Measurements from ENCODE around the gene ASPDH. TPM values are rescaled to one million over a fixed set of nuclear protein-coding genes. Genes with fewer than 3 reads are reported as not detected.

Gene ASPDH
- total and polyA plus RNA-seq, 12 donors: not detected

GRCh38 chr19:50501186-50501567, 12.5 kb downstream of the ASPDH start:
- Histone ChIP-seq H3K4me1 (peaks cover 0 to 8% (median 0%) of the 10 kb centered on the region in 9 donors), H3K36me3 (peaks cover 0 to 10% (median 0%) of the 10 kb centered on the region in 9 donors), H3K4me3 (peak overlapping the region in 9 of 10 donors; percentile 31 to 60 (median 48)), H3K27ac (peak overlapping the region; percentile 85 to 99 (median 93)), H3K9me3 (no peaks in the 10 kb centered on the region), H3K27me3 (no peaks in the 10 kb centered on the region)
- no peak for DNase-seq
- 39 to 44% methylated on average over 12 of the region's 12 CpGs for WGBS, 2 donors
- intact Hi-C loops (cut with DNase I): no loop called here
- TF ChIP-seq CTCF (IDR thresholded peaks at IDR 0.05): no peak
- ATAC-seq: peak in 7 of 8 donors; percentile 0 to 32 (median 7)

- 29 to 52% methylated on average over 9 to 10 of the region's 10 CpGs for WGBS, 2 donors
- Histone ChIP-seq H3K27ac (peak overlapping the region; percentile 85 to 99 (median 93)), H3K9me3 (no peaks in the 10 kb centered on the region), H3K4me3 (peak overlapping the region in 9 of 10 donors; percentile 34 to 60 (median 48)), H3K27me3 (no peaks in the 10 kb centered on the region), H3K4me1 (peaks cover 0 to 8% (median 0%) of the 10 kb centered on the region in 9 donors), H3K36me3 (peaks cover 0 to 6% (median 0%) of the 10 kb centered on the region in 9 donors)
- intact Hi-C loops (cut with DNase I): no loop called here
- no peak for TF ChIP-seq CTCF (IDR thresholded peaks at IDR 0.05)
- DNase-seq (peak; percentile 81 to 86), ATAC-seq (peak; percentile 55 to 84 (median 72))
Observed at GRCh38 chr19:50500753-50501151, 13.0 kb downstream of the ASPDH start.

DNA sequence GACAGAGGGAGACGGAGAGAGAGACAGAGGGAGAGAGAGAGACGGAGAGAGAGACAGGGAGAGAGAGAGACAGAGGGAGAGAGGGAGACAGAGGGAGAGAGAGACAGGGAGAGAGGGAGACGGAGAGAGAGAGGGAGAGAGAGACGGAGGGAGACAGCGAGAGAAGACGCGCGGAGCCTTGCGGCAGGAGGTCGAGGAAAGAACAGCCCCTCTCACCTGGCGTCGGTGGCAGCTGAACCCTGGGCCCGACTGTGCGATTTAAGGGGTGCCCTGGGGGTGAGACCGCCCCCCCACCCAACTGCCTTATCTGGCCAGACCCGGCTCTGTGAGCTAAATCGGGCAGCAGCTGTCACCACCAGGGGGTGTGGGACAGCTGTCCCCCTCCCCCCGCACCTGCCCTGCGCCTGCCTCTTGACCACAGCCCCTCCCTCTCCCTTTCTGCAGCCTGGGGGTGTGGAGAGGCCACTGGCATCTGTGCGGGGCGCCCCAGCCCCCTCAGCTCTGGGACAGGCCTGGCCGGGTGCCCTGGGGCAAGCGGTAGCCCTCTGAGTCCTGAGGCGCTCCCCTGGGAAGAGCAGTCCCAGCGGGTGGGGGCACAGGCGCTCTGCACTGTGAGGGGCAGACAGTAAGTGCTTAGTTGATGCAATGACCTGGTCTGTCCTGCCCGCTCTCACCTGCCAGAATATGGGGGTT, 13.5 kb downstream of the ASPDH start:
- H3K4me1 ChIP-seq: peaks cover 0 to 8% (median 0%) of the 10 kb centered on the region in 9 donors
- intact Hi-C loops (cut with DNase I): no loop called here
- H3K9me3 ChIP-seq: no peaks in the 10 kb centered on the region
- ATAC-seq (peak; percentile 36 to 77 (median 59)), DNase-seq (peak; percentile 81)
- peak in 1 of 9 donors; percentile 7 for TF ChIP-seq CTCF (IDR thresholded peaks at IDR 0.05)
- H3K4me3 ChIP-seq: peak overlapping the region in 9 of 10 donors; percentile 18 to 60 (median 42)
- H3K36me3 ChIP-seq: peaks cover 0 to under 1% (median 0%) of the 10 kb centered on the region in 9 donors
- H3K27ac ChIP-seq: peak overlapping the region; percentile 65 to 99 (median 93)
- 27 to 38% methylated on average over 27 of the region's 27 CpGs for WGBS, 2 donors
- no peaks in the 10 kb centered on the region for H3K27me3 ChIP-seq

- DNase-seq (no peak), ATAC-seq (no peak)
- Histone ChIP-seq H3K9me3 (no peaks in the 10 kb centered on the region), H3K27me3 (no peaks in the 10 kb centered on the region), H3K4me3 (peak overlapping the region in 9 of 10 donors; percentile 19 to 55 (median 41)), H3K36me3 (no peaks in the 10 kb centered on the region), H3K27ac (peak overlapping the region in 7 of 10 donors; percentile 15 to 82 (median 66)), H3K4me1 (peaks cover 0 to 8% (median 0%) of the 10 kb centered on the region in 9 donors)
- intact Hi-C loops (cut with DNase I): no loop called here
- WGBS, 2 donors: 32 to 55% methylated on average over 11 of the region's 11 CpGs
- TF ChIP-seq CTCF (IDR thresholded peaks at IDR 0.05): no peak
Observed at GRCh38 chr19:50498219-50499056, 15.3 kb downstream of the ASPDH start.
